ENCODE results near the gene UQCR10. TPM values are rescaled to one million over a fixed set of nuclear protein-coding genes. Genes with fewer than 3 reads are reported as not detected.

The UQCR10 gene
- total and polyA plus RNA-seq, 9 of the 15 experiments (the other 6 are each of a cell fraction or from before 2014, with no cell fraction given), result 128 to 903 (median 163) TPM

DNA sequence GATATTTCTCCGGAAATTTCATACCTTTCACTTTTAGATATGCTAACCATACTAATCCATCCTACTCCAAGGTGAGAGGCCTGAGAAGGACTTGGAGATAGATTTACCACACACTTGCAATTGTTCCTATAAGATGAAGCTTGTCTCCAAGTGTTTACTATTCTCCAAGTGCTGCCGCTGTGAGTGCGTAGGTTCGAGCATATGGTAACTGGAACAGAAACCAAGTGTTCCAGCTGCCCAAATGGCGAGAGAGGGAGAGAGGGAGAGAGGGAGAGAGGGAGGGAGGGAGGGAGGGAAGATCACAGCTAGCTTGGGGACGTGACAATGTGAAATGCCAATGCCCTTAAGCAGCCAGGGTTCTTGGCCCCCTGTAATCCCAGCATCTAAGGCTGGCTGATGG lies 49.4 kb downstream of the UQCR10 start:
- Histone ChIP-seq H3K9ac (ENCODE audit: insufficient read depth in 1 of 2, low read depth in 2 of 2, low read length in 2 of 2) (no peak overlapping the region), H2AFZ (ENCODE audit: low read depth, low read length) (no peak overlapping the region), H3K9me3 (replicated peaks; ENCODE audit: control insufficient read depth, insufficient read depth, low read depth, low read length) (no peaks in the 10 kb centered on the region), H4K20me1 (replicated peaks; ENCODE audit: control insufficient read depth, insufficient read depth, low read length) (peaks cover 5% of the 10 kb centered on the region), H3K9me1 (ENCODE audit: control insufficient read depth, insufficient read depth, low read length) (peaks cover 4% of the 10 kb centered on the region), H3K36me3 (ENCODE audit: control insufficient read depth, insufficient read depth, low read length) (peaks cover 76% of the 10 kb centered on the region; the same call in 2 of the 3 replicates), H3K4me3 (no peak overlapping the region), H3K27me3 (ENCODE audit: control insufficient read depth in 2 of 2, insufficient read depth in 2 of 2, low read length in 2 of 2) (no peaks in the 10 kb centered on the region), H3K4me2 (ENCODE audit: insufficient read depth, low read length) (no peak overlapping the region), H3K79me2 (ENCODE audit: control insufficient read depth, insufficient read depth, low read length) (no peaks in the 10 kb centered on the region), H3K4me1 (replicated peaks in 1 of 2; ENCODE audit: control insufficient read depth in 2 of 2, insufficient read depth in 2 of 2, low read length in 2 of 2) (peaks cover 0 to 5% of the 10 kb centered on the region in 2 experiments; a peak in 3 of 5 replicates), H3K27ac (ENCODE audit: extremely low read depth, low read depth, low read length) (no peak overlapping the region)
- intact Hi-C loops (cut with micrococcal nuclease), result no loop called here
- no peak for ATAC-seq
- in situ Hi-C loops (cut with MboI), result loop anchor here (10.0 kb wide), 1 partner anchor 188 kb away; no protein-coding TSS in a partner anchor
- 86% methylated on average over 1 of the region's 6 CpGs for WGBS (ENCODE audit: insufficient coverage, low coverage, missing lambda C conversion rate)
- no TSS peak for BruUV-seq (replicated peaks)
- FAIRE-seq, result no peak
- ChIA-PET CTCF (ENCODE audit: low intra/inter-chr PET ratio) (no interaction called here), POLR2A (interaction anchor here (0.6 kb wide), 1 partner anchor 241 kb away, joined by 3 read pairs; no protein-coding TSS in a partner anchor)
- no peak for DNase-seq (ENCODE audit: extremely low read depth in 1 of 4, low spot score in 3 of 4)
- TF ChIP-seq PHF21A (IDR thresholded peaks at IDR 0.05; ENCODE audit: borderline replicate concordance, low read depth) (no peak), ZEB2 (IDR thresholded peaks at IDR 0.05) (no peak), ZNF224 (CRISPR knock-in tag; IDR thresholded peaks at IDR 0.05) (no peak), EHMT2 (IDR thresholded peaks at IDR 0.05) (no peak), EP400 (IDR thresholded peaks at IDR 0.05) (no peak), IFI16 (CRISPR knock-in tag; IDR thresholded peaks at IDR 0.05) (no peak), FOXA1 (IDR thresholded peaks at IDR 0.05; ENCODE audit: borderline replicate concordance) (no peak), ZNF197 (CRISPR knock-in tag; IDR thresholded peaks at IDR 0.05; ENCODE audit: low read depth) (no peak), CBX2 (IDR thresholded peaks at IDR 0.05; ENCODE audit: insufficient read depth, low read length, poor library complexity, severe bottlenecking) (no peak), ZNF717 (CRISPR knock-in tag; IDR thresholded peaks at IDR 0.05) (no peak), CREM (IDR thresholded peaks at IDR 0.05; ENCODE audit: low read depth) (no peak), ETV5 (CRISPR knock-in tag; IDR thresholded peaks at IDR 0.05; ENCODE audit: low read depth) (no peak), PHF20 (IDR thresholded peaks at IDR 0.05; ENCODE audit: partially characterized antibody) (no peak), ID3 (CRISPR knock-in tag; IDR thresholded peaks at IDR 0.05) (no peak), ID3 (tag; IDR thresholded peaks at IDR 0.05) (no peak), E2F4 (CRISPR knock-in tag; IDR thresholded peaks at IDR 0.05; ENCODE audit: low read depth) (no peak), TBP (optimal IDR thresholded peaks at IDR 0.05; ENCODE audit: low read depth, low read length) (no peak), HSF4 (CRISPR knock-in tag; IDR thresholded peaks at IDR 0.05; ENCODE audit: borderline replicate concordance) (no peak)
- TF ChIP-seq, protein P1, sequence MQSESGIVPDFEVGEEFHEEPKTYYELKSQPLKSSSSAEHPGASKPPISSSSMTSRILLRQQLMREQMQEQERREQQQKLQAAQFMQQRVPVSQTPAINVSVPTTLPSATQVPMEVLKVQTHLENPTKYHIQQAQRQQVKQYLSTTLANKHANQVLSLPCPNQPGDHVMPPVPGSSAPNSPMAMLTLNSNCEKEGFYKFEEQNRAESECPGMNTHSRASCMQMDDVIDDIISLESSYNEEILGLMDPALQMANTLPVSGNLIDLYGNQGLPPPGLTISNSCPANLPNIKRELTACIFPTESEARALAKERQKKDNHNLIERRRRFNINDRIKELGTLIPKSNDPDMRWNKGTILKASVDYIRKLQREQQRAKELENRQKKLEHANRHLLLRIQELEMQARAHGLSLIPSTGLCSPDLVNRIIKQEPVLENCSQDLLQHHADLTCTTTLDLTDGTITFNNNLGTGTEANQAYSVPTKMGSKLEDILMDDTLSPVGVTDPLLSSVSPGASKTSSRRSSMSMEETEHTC (IDR thresholded peaks at IDR 0.05), result no peak
- TF ChIP-seq, protein P2, sequence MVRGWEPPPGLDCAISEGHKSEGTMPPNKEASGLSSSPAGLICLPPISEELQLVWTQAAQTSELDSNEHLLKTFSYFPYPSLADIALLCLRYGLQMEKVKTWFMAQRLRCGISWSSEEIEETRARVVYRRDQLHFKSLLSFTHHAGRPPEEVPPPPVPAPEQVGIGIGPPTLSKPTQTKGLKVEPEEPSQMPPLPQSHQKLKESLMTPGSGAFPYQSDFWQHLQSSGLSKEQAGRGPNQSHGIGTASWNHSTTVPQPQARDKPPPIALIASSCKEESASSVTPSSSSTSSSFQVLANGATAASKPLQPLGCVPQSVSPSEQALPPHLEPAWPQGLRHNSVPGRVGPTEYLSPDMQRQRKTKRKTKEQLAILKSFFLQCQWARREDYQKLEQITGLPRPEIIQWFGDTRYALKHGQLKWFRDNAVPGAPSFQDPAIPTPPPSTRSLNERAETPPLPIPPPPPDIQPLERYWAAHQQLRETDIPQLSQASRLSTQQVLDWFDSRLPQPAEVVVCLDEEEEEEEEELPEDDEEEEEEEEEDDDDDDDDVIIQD (CRISPR knock-in tag; IDR thresholded peaks at IDR 0.05), result no peak
